Measurements from ENCODE around the gene EPB41L4A. TPM values are rescaled to one million over a fixed set of nuclear protein-coding genes. Genes with fewer than 3 reads are reported as not detected.
A peak's percentile ranks its signal among the peaks of the same experiment; 100 is the strongest.

EPB41L4A gene
- total RNA-seq, 1 donor from 2014 or later: 6.7 TPM

- TF ChIP-seq CTCF (conservative IDR thresholded peaks at IDR 0.05; ENCODE audit: low read depth, low read length): no peak
- no peak for DNase-seq (ENCODE audit: low read depth)
- no peak overlapping the region for H3K4me3 ChIP-seq (ENCODE audit: low read depth, low read length)
Observed at GRCh38 chr5:112415552-112415951, 3.5 kb downstream of the EPB41L4A start.

GRCh38 chr5:112413611-112414010 is 5.5 kb downstream of the EPB41L4A start:
- no peak for DNase-seq (ENCODE audit: low read depth)
- no peak for TF ChIP-seq CTCF (conservative IDR thresholded peaks at IDR 0.05; ENCODE audit: low read depth, low read length)
- no peak overlapping the region for H3K4me3 ChIP-seq (ENCODE audit: low read depth, low read length)

GRCh38 chr5:112412346-112412745 is 6.7 kb downstream of the EPB41L4A start:
- TF ChIP-seq CTCF (conservative IDR thresholded peaks at IDR 0.05; ENCODE audit: low read depth, low read length): no peak
- DNase-seq (ENCODE audit: low read depth): peak; percentile 82
- H3K4me3 ChIP-seq (ENCODE audit: low read depth, low read length): no peak overlapping the region

- no peak for TF ChIP-seq CTCF (conservative IDR thresholded peaks at IDR 0.05; ENCODE audit: low read depth, low read length)
- DNase-seq (ENCODE audit: low read depth): no peak
- H3K4me3 ChIP-seq (ENCODE audit: low read depth, low read length): no peak overlapping the region
Observed at GRCh38 chr5:112411903-112412302, 7.2 kb downstream of the EPB41L4A start.

GRCh38 chr5:112407666-112408065 is 11.4 kb downstream of the EPB41L4A start:
- H3K4me3 ChIP-seq (ENCODE audit: low read depth, low read length): no peak overlapping the region
- no peak for DNase-seq (ENCODE audit: low read depth)
- no peak for TF ChIP-seq CTCF (conservative IDR thresholded peaks at IDR 0.05; ENCODE audit: low read depth, low read length)

- no peak overlapping the region for H3K4me3 ChIP-seq (ENCODE audit: low read depth, low read length)
- TF ChIP-seq CTCF (conservative IDR thresholded peaks at IDR 0.05; ENCODE audit: low read depth, low read length): no peak
- DNase-seq (ENCODE audit: low read depth): no peak
Observed at GRCh38 chr5:112407240-112407639, 11.8 kb downstream of the EPB41L4A start.

- no peak overlapping the region for H3K4me3 ChIP-seq (ENCODE audit: low read depth, low read length)
- no peak for TF ChIP-seq CTCF (conservative IDR thresholded peaks at IDR 0.05; ENCODE audit: low read depth, low read length)
- no peak for DNase-seq (ENCODE audit: low read depth)
Observed at GRCh38 chr5:112403069-112403468, 16.0 kb downstream of the EPB41L4A start.
